Glutamatergic neuron (in vitro differentiated cells): ENCODE measurements around the gene ALOX12B. TPM values are rescaled to one million over a fixed set of nuclear protein-coding genes. Genes with fewer than 3 reads are reported as not detected.
"Not testable (repeated sequence)": the region's sequence is repeated elsewhere in the genome, so short reads cannot be mapped to it uniquely, and the experiment has no call there.

Experiments used
- DNase-seq: peaks from one replicate; pipeline ENCODE4 v3.0.0; 2022
- H3K27ac Mint-ChIP-seq: one replicate; pipeline ENCODE4 v1.8.0; 2020; ENCODE audit warnings: mild to moderate bottlenecking, mixed read lengths, inconsistent platforms; ENCODE audit not compliant: unreplicated experiment
- H3K27me3 Mint-ChIP-seq: one replicate; pipeline ENCODE4 v1.8.0; 2020; ENCODE audit warnings: mild to moderate bottlenecking, moderate library complexity, mixed read lengths, inconsistent platforms; ENCODE audit not compliant: unreplicated experiment
- H3K36me3 Mint-ChIP-seq: one replicate; pipeline ENCODE4 v1.8.0; 2020; ENCODE audit warnings: mild to moderate bottlenecking, mixed read lengths, inconsistent platforms; ENCODE audit not compliant: unreplicated experiment
- H3K4me1 Mint-ChIP-seq: one replicate; pipeline ENCODE4 v1.8.0; 2020; ENCODE audit warnings: mild to moderate bottlenecking, low read depth, mixed read lengths, inconsistent platforms; ENCODE audit not compliant: unreplicated experiment
- H3K4me3 Mint-ChIP-seq: one replicate; pipeline ENCODE4 v1.8.0; 2020; ENCODE audit warnings: mild to moderate bottlenecking, mixed read lengths, inconsistent platforms; ENCODE audit not compliant: unreplicated experiment
- H3K9me3 Mint-ChIP-seq: one replicate; pipeline ENCODE4 v1.8.0; 2020; ENCODE audit warnings: mild to moderate bottlenecking, moderate library complexity, mixed read lengths, inconsistent platforms; ENCODE audit not compliant: unreplicated experiment
- CTCF ChIP-seq: fragments of 200-600 bp; sonication (generic); IDR thresholded peaks from one replicate; pipeline ENCODE4 v1.5.0; 2021; ENCODE audit not compliant: partially characterized antibody, unreplicated experiment
- total RNA-seq: library from RNA; stranded (reverse); fragmentation: NEBNext Ultra II Directional; extraction: Animal tissue kit (Norgen Biotek cat#: 25700); gene quantifications from one replicate; pipeline ENCODE4 v1.2.1, GENCODE V29; 2021; ENCODE audit not compliant: unreplicated experiment

Gene ALOX12B
- total RNA-seq, 1 donor from 2014 or later, result not detected

- DNase-seq, result no peak
- H3K4me1 Mint-ChIP-seq, result no peaks in the 10 kb centered on the region
- peaks cover 20% of the 10 kb centered on the region for H3K27me3 Mint-ChIP-seq
- H3K36me3 Mint-ChIP-seq, result no peaks in the 10 kb centered on the region
- H3K9me3 Mint-ChIP-seq, result no peaks in the 10 kb centered on the region
- peak overlapping the region; percentile 76 for H3K4me3 Mint-ChIP-seq
- no peak overlapping the region for H3K27ac Mint-ChIP-seq
- peak; percentile 7 for TF ChIP-seq CTCF
Measured at GRCh38 chr17:8080208-8080798, 7.2 kb downstream of the ALOX12B start.

GRCh38 chr17:8079291-8080207, 8.0 kb downstream of the ALOX12B start:
- H3K27me3 Mint-ChIP-seq, result peaks cover 22% of the 10 kb centered on the region
- peak; percentile 89 for TF ChIP-seq CTCF
- H3K36me3 Mint-ChIP-seq, result no peaks in the 10 kb centered on the region
- no peak overlapping the region for H3K27ac Mint-ChIP-seq
- peak overlapping the region; percentile 87 for H3K4me3 Mint-ChIP-seq
- H3K9me3 Mint-ChIP-seq, result peaks cover 3% of the 10 kb centered on the region
- peak; percentile 84 for DNase-seq
- no peaks in the 10 kb centered on the region for H3K4me1 Mint-ChIP-seq

- not testable (repeated sequence) for H3K4me3 Mint-ChIP-seq, H3K36me3 Mint-ChIP-seq, DNase-seq, H3K27ac Mint-ChIP-seq, H3K9me3 Mint-ChIP-seq, H3K4me1 Mint-ChIP-seq
- H3K27me3 Mint-ChIP-seq, result peaks cover 28% of the 10 kb centered on the region
Measured at GRCh38 chr17:8077939-8078338, 9.6 kb downstream of the ALOX12B start.

- no peaks in the 10 kb centered on the region for H3K36me3 Mint-ChIP-seq
- no peak for TF ChIP-seq CTCF
- H3K27me3 Mint-ChIP-seq, result peaks cover 33% of the 10 kb centered on the region
- peaks cover 5% of the 10 kb centered on the region for H3K9me3 Mint-ChIP-seq
- H3K4me3 Mint-ChIP-seq, result no peak overlapping the region
- H3K27ac Mint-ChIP-seq, result no peak overlapping the region
- peaks cover 6% of the 10 kb centered on the region for H3K4me1 Mint-ChIP-seq
- no peak for DNase-seq
Measured at GRCh38 chr17:8076502-8077266, 10.8 kb downstream of the ALOX12B start.

GRCh38 chr17:8075574-8076342, 11.8 kb downstream of the ALOX12B start:
- Mint-ChIP-seq H3K27me3 (peaks cover 34% of the 10 kb centered on the region), H3K27ac (no peak overlapping the region), H3K4me3 (no peak overlapping the region), H3K4me1 (peaks cover 6% of the 10 kb centered on the region), H3K9me3 (peaks cover 5% of the 10 kb centered on the region), H3K36me3 (no peaks in the 10 kb centered on the region)
- no peak for TF ChIP-seq CTCF
- DNase-seq, result no peak
